Measurements from ENCODE around the gene MRPL12. TPM values are rescaled to one million over a fixed set of nuclear protein-coding genes. Genes with fewer than 3 reads are reported as not detected.

The MRPL12 gene
- total and polyA plus RNA-seq, 2 of the 13 experiments (the other 11 are each of a cell fraction or from before 2014, with no cell fraction given) = 39.1 to 94.1 TPM

DNA sequence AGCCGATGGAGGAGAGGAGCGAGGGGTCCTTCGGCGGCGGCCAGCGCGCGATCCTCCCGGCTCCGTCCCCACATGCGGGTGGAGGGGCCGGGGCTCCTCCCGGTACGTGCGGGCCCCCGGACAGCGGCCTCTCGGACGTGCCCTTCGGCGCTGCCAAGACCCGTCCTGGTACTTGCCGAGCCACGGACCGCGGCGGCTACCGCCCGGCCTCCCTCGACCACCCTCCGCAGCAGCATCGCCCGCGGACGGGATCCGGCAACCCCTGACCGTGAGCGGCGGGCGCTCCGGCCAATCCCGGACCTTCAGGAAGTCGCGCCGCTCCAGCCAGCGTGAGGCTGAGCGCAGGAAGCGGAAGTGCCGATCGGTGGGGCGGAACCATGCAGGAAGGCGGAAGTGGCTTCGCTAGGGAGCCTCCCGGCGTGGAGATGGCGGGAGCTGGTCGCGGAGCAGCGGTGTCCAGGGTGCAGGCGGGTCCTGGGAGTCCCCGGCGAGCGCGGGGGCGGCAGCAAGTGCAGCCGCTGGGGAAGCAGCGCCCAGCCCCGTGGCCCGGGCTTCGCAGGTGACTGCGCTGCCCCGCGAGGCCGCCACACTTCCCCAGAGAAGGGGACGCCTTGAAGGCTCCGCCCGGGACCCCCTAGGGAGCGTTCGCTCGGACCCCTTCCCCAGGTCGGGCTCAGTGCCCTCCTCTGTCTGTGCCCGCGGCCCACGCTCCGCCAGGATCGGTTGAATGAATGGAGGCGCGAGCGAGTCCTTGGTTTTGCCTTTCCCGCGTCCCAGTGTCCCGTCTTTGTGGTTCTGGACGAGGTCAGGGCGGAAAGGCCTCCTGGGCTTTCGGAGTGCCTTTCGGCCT is 36.6 kb upstream of the MRPL12 start, which contains the start of the genes CCDC137 and OXLD1 (continued):
- TF ChIP-seq ZNF850 (CRISPR knock-in tag; conservative IDR thresholded peaks at IDR 0.05) = peak; percentile 45; the same call in 1 of the 2 replicates
- TF ChIP-seq ZNF24 (IDR thresholded peaks at IDR 0.05) = 0 out of 2 replicates have a peak, but pooled peaks have one; percentile 17
- TF ChIP-seq ZNF780A (CRISPR knock-in tag; IDR thresholded peaks at IDR 0.05) = peak; percentile 94
- TF ChIP-seq ZNF253 (CRISPR knock-in tag; IDR thresholded peaks at IDR 0.05; ENCODE audit: borderline replicate concordance) = 0 out of 2 replicates have a peak, but pooled peaks have one; percentile 39
- peak; percentile 91 for TF ChIP-seq ARNT2 (CRISPR knock-in tag; IDR thresholded peaks at IDR 0.05; ENCODE audit: low read depth)
- TF ChIP-seq ZNF367 (CRISPR knock-in tag; IDR thresholded peaks at IDR 0.05; ENCODE audit: borderline replicate concordance) = no peak
- peak; percentile 88; the same call in 1 of the 2 replicates for TF ChIP-seq ZNF788 (CRISPR knock-in tag; IDR thresholded peaks at IDR 0.05; ENCODE audit: borderline replicate concordance)
- no peak for TF ChIP-seq SOX5 (CRISPR knock-in tag; IDR thresholded peaks at IDR 0.05; ENCODE audit: borderline replicate concordance)
- TF ChIP-seq KDM3A (CRISPR knock-in tag; IDR thresholded peaks at IDR 0.05; ENCODE audit: low read depth) = no peak; the same call in 1 of the 2 replicates
- peak; percentile 54 for TF ChIP-seq CREM (IDR thresholded peaks at IDR 0.05)
- no peak for TF ChIP-seq CREM (CRISPR knock-in tag; IDR thresholded peaks at IDR 0.05)
- TF ChIP-seq ZNF12 (CRISPR knock-in tag; IDR thresholded peaks at IDR 0.05) = peak; percentile 42
- TF ChIP-seq, protein P1, sequence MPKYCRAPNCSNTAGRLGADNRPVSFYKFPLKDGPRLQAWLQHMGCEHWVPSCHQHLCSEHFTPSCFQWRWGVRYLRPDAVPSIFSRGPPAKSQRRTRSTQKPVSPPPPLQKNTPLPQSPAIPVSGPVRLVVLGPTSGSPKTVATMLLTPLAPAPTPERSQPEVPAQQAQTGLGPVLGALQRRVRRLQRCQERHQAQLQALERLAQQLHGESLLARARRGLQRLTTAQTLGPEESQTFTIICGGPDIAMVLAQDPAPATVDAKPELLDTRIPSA (CRISPR knock-in tag; IDR thresholded peaks at IDR 0.05; ENCODE audit: borderline replicate concordance) = peak; percentile 59; the same call in 1 of the 2 replicates
- TF ChIP-seq, protein P2, sequence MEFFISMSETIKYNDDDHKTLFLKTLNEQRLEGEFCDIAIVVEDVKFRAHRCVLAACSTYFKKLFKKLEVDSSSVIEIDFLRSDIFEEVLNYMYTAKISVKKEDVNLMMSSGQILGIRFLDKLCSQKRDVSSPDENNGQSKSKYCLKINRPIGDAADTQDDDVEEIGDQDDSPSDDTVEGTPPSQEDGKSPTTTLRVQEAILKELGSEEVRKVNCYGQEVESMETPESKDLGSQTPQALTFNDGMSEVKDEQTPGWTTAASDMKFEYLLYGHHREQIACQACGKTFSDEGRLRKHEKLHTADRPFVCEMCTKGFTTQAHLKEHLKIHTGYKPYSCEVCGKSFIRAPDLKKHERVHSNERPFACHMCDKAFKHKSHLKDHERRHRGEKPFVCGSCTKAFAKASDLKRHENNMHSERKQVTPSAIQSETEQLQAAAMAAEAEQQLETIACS (CRISPR knock-in tag; IDR thresholded peaks at IDR 0.05) = no peak
- TF ChIP-seq ZNF772 (CRISPR knock-in tag; IDR thresholded peaks at IDR 0.05) = peak; percentile 55
- TF ChIP-seq AGO1 (IDR thresholded peaks at IDR 0.05; ENCODE audit: low read depth, low read length, poor library complexity, severe bottlenecking) = peak; percentile 50
- no peak for TF ChIP-seq ZNF660 (CRISPR knock-in tag; IDR thresholded peaks at IDR 0.05; ENCODE audit: borderline replicate concordance, low read depth)
- no peak for TF ChIP-seq PHF21A (CRISPR knock-in tag; IDR thresholded peaks at IDR 0.05)
- TF ChIP-seq, protein P3, sequence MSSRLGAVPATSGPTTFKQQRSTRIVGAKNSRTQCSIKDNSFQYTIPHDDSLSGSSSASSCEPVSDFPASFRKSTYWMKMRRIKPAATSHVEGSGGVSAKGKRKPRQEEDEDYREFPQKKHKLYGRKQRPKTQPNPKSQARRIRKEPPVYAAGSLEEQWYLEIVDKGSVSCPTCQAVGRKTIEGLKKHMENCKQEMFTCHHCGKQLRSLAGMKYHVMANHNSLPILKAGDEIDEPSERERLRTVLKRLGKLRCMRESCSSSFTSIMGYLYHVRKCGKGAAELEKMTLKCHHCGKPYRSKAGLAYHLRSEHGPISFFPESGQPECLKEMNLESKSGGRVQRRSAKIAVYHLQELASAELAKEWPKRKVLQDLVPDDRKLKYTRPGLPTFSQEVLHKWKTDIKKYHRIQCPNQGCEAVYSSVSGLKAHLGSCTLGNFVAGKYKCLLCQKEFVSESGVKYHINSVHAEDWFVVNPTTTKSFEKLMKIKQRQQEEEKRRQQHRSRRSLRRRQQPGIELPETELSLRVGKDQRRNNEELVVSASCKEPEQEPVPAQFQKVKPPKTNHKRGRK (CRISPR knock-in tag; IDR thresholded peaks at IDR 0.05) = peak; percentile 56; the same call in 1 of the 2 replicates
- TF ChIP-seq MYPOP (CRISPR knock-in tag; IDR thresholded peaks at IDR 0.05) = 0 out of 2 replicates have a peak, but pooled peaks have one; percentile 3
- TF ChIP-seq SMARCE1 (IDR thresholded peaks at IDR 0.05; ENCODE audit: borderline replicate concordance) = no peak
- TF ChIP-seq ELF4 (CRISPR knock-in tag; IDR thresholded peaks at IDR 0.05; ENCODE audit: borderline replicate concordance) = peak; percentile 100
- TF ChIP-seq, protein P4, sequence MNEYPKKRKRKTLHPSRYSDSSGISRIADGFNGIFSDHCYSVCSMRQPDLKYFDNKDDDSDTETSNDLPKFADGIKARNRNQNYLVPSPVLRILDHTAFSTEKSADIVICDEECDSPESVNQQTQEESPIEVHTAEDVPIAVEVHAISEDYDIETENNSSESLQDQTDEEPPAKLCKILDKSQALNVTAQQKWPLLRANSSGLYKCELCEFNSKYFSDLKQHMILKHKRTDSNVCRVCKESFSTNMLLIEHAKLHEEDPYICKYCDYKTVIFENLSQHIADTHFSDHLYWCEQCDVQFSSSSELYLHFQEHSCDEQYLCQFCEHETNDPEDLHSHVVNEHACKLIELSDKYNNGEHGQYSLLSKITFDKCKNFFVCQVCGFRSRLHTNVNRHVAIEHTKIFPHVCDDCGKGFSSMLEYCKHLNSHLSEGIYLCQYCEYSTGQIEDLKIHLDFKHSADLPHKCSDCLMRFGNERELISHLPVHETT (CRISPR knock-in tag; conservative IDR thresholded peaks at IDR 0.05) = peak; percentile 33; the same call in 1 of the 2 replicates
- TF ChIP-seq ZEB1 (IDR thresholded peaks at IDR 0.05; ENCODE audit: insufficient replicate concordance, low read depth) = no peak

All from HepG2 (cell line).